Neuronal stem cell (in vitro differentiated cells): ENCODE data around the gene SPSB3.

Source experiments
- DNase-seq: peaks from one replicate; pipeline ENCODE4 v3.0.0-alpha.2; 2013; ENCODE audit warnings: low spot score
- H2AFZ ChIP-seq: one replicate; pipeline ENCODE4 v1.6.1; 2013; ENCODE audit warnings: mild to moderate bottlenecking, low read length, inconsistent platforms
- H2AK5ac ChIP-seq: 2 replicates; pipeline ENCODE4 v1.6.1; 2013; ENCODE audit warnings: low read depth, mild to moderate bottlenecking, inconsistent platforms, low read length, moderate library complexity, mixed read lengths
- H2BK120ac ChIP-seq: 2 replicates; pipeline ENCODE4 v1.6.1; 2013; ENCODE audit warnings: low read depth, mild to moderate bottlenecking, inconsistent platforms, low read length, moderate library complexity, mixed read lengths
- H2BK12ac ChIP-seq: one replicate; pipeline ENCODE4 v1.6.1; 2013; ENCODE audit warnings: low read length, inconsistent platforms
- H2BK15ac ChIP-seq: 2 replicates; pipeline ENCODE4 v1.6.1; 2013; ENCODE audit warnings: mild to moderate bottlenecking, low read length, inconsistent platforms, mixed read lengths
- H2BK5ac ChIP-seq: one replicate; pipeline ENCODE4 v1.6.1; 2013; ENCODE audit warnings: inconsistent platforms, mild to moderate bottlenecking, low read length, moderate library complexity
- H3K14ac ChIP-seq: one replicate; pipeline ENCODE4 v1.6.1; 2013; ENCODE audit warnings: low read length, inconsistent platforms
- H3K18ac ChIP-seq: 2 replicates; pipeline ENCODE4 v1.6.1; 2013; ENCODE audit warnings: low read length, inconsistent platforms
- H3K23ac ChIP-seq: 2 replicates; pipeline ENCODE4 v1.6.1; 2013; ENCODE audit warnings: low read depth, mild to moderate bottlenecking, mixed read lengths, low read length, inconsistent platforms; ENCODE audit not compliant: poor library complexity
- H3K27ac ChIP-seq: replicated peaks from 3 replicates; pipeline ENCODE4 v1.5.1; 2013; ENCODE audit warnings: low read length, inconsistent platforms
- H3K27me3 ChIP-seq, 3 experiments: 2 replicates each; pipeline ENCODE4 v1.6.1; 2013; ENCODE audit warnings: low read length in 3 of 3, mild to moderate bottlenecking in 2 of 3, inconsistent platforms in 1 of 3, low read depth in 1 of 3, mixed read lengths in 1 of 3, moderate library complexity in 1 of 3; ENCODE audit not compliant: control insufficient read depth in 3 of 3, insufficient read depth in 3 of 3
- H3K36me3 ChIP-seq, 2 donors: replicated peaks in 1 of 2; 2 replicates each; pipeline ENCODE4 v1.6.1; 2013; ENCODE audit warnings: low read length in 2 of 2; ENCODE audit not compliant: control insufficient read depth in 2 of 2, insufficient read depth in 2 of 2
- H3K4ac ChIP-seq: 2 replicates; pipeline ENCODE4 v1.6.1; 2013; ENCODE audit warnings: inconsistent platforms, mild to moderate bottlenecking, low read length, moderate library complexity
- H3K4me1 ChIP-seq, 2 donors: 1 replicate in 1 of 2; 2 replicates in 1 of 2; pipeline ENCODE4 v1.6.1; 2013; ENCODE audit warnings: low read length in 2 of 2, low read depth in 1 of 2; ENCODE audit not compliant: control insufficient read depth in 2 of 2, insufficient read depth in 1 of 2
- H3K4me2 ChIP-seq: one replicate; pipeline ENCODE4 v1.6.1; 2013; ENCODE audit warnings: mild to moderate bottlenecking, low read length, inconsistent platforms; ENCODE audit not compliant: insufficient read depth, poor library complexity, severe bottlenecking
- H3K4me3 ChIP-seq, 2 donors: 2 replicates each; pipeline ENCODE4 v1.5.1; 2013; ENCODE audit warnings: low read length in 2 of 2, mild to moderate bottlenecking in 2 of 2, inconsistent platforms in 1 of 2, moderate library complexity in 1 of 2
- H3K79me1 ChIP-seq: one replicate; pipeline ENCODE4 v1.6.1; 2013; ENCODE audit warnings: low read depth, mild to moderate bottlenecking, inconsistent platforms, low read length, moderate library complexity
- H3K9ac ChIP-seq: one replicate; pipeline ENCODE4 v1.6.1; 2013; ENCODE audit warnings: mild to moderate bottlenecking, low read depth, low read length, inconsistent platforms; ENCODE audit not compliant: poor library complexity
- H3K9me3 ChIP-seq, 2 donors: replicated peaks in 1 of 2; 2 replicates each; pipeline versions ENCODE3 to v1.6.1; 2013; ENCODE audit warnings: low read length in 2 of 2, mild to moderate bottlenecking in 2 of 2, inconsistent platforms in 1 of 2, low read depth in 1 of 2, mixed read lengths in 1 of 2, moderate library complexity in 1 of 2; ENCODE audit not compliant: control insufficient read depth in 2 of 2, insufficient read depth in 1 of 2
- H4K8ac ChIP-seq: one replicate; pipeline ENCODE4 v1.6.1; 2013; ENCODE audit warnings: low read depth, mild to moderate bottlenecking, inconsistent platforms, low read length, moderate library complexity
- H4K91ac ChIP-seq: one replicate; pipeline ENCODE4 v1.6.1; 2013; ENCODE audit warnings: low read length, low read depth, mild to moderate bottlenecking, inconsistent platforms; ENCODE audit not compliant: poor library complexity
- WGBS, 2 donors: extraction: QIAGEN DNeasy Blood & Tissue Kit; methylation state at CpG; one replicate each; pipeline ENCODE4 v1.1.7; 2013; ENCODE audit warnings: missing lambda C conversion rate in 2 of 2, mixed read lengths in 1 of 2; ENCODE audit not compliant: insufficient read length in 2 of 2, insufficient replicate concordance in 1 of 2; ENCODE audit errors: extremely low coverage in 2 of 2; 5-methylcytosine and 5-hydroxymethylcytosine counted together

The SPSB3 gene

DNA sequence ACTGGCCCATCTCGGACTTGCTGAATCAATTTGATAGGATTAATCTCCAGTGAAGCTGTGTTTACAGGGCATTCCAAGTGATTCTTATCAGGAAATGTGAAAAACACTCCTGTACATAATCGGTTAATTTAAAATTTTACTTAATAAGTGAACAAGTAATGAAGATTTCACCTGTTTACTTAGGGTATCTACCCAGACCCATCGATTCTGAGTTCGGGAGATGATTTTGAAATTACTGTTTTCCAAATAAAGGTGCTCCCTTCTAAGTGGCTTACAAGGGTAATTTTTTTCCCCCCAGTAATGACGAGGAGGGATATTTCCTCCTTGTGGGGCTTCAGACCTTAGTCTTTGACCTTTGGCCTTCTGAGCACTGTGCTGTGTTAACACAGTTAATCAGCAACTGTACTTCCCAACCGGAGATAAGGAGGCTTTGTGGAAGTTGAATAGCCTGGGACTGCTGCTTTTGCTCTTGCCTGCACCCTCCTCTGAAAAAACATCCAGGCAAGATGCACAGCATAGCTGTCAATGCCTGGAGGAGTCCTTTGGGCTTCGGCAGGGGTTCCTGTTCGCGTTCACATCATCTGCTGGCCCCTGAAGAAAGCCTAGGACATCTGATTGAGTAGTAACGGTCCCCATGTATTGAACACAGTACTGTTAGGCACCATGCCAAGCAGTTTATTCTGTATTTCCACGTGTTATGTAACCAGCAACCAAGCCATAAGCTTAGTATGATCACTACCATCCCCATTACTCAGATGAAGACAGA is 46.5 kb upstream of the SPSB3 start:
- no peak overlapping the region for H3K4ac ChIP-seq
- no peak overlapping the region for H3K9ac ChIP-seq
- H3K4me2 ChIP-seq: no peak overlapping the region
- H3K4me3 ChIP-seq: peak overlapping the region in 1 of 2 donors; percentile 97
- no peak overlapping the region for H2BK120ac ChIP-seq
- H3K23ac ChIP-seq: no peak overlapping the region
- DNase-seq: no peak
- no peak overlapping the region for H4K91ac ChIP-seq
- no peak overlapping the region for H3K18ac ChIP-seq
- no CpG with 5 or more reads among the region's 11 CpGs for WGBS, 2 donors
- H2BK12ac ChIP-seq: no peak overlapping the region
- H3K79me1 ChIP-seq: peaks cover 11% of the 10 kb centered on the region
- H3K14ac ChIP-seq: no peak overlapping the region
- H4K8ac ChIP-seq: no peak overlapping the region
- no peaks in the 10 kb centered on the region for H3K9me3 ChIP-seq
- H2AFZ ChIP-seq: no peak overlapping the region
- no peak overlapping the region for H2AK5ac ChIP-seq
- H2BK5ac ChIP-seq: no peak overlapping the region
- no peak overlapping the region for H3K27ac ChIP-seq
- H2BK15ac ChIP-seq: no peak overlapping the region
- H3K4me1 ChIP-seq: peaks cover 0 to 10% of the 10 kb centered on the region in 2 donors
- no peaks in the 10 kb centered on the region for H3K27me3 ChIP-seq
- H3K36me3 ChIP-seq: peaks cover 5 to 33% of the 10 kb centered on the region in 2 donors

DNA sequence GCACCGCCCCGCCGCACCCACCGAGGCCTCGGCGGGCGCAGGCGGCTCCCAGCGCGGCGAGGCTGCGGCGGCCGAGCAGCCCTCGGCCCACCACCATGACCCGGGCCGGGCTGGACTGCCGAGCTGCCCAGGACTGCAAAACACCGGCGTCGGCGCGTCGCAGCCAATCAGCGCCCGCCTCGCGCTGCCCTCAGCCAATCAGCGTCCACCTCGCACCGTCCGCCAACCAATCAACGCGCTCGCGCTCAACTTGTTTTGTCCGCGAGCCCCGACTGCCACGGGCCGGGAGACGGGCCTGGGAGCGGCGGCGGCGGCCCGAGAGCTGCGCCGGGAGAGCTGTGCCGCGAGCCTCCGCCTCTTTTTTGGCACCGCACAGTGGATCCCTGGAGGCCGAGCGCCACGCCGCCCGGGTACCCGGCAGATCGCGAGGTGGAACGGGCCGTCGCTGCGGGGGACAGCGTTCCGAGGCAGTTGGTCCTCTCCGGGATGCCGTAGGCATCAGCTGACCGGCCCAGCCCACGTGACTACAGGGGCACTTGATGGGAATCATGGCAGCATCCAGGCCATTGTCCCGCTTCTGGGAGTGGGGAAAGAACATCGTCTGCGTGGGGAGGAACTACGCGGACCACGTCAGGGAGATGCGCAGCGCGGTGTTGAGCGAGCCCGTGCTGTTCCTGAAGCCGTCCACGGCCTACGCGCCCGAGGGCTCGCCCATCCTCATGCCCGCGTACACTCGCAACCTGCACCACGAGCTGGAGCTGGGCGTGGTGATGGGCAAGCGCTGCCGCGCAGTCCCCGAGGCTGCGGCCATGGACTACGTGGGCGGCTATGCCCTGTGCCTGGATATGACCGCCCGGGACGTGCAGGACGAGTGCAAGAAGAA is 44.6 kb upstream of the SPSB3 start, which contains the start of the genes FAHD1 and HAGH:
Gene FAHD1, plus strand, starts transcription at position 516 of the 883 bp plus-strand sequence. Its CDS starts 33 bp downstream, at position 549.
Gene HAGH, minus strand, starts transcription at position 135 of the 883 bp plus-strand sequence. Its CDS starts 38 bp downstream, at position 97.
- Histone ChIP-seq H3K4me1 (peaks cover 0 to 10% of the 10 kb centered on the region in 2 donors), H2BK120ac (no peak within 1 kb of the TSS), H2BK12ac (no peak within 1 kb of the TSS), H3K18ac (peak within 1 kb of the TSS; percentile 98), H3K36me3 (peaks cover 11 to 37% of the 10 kb centered on the region in 2 donors), H2BK5ac (peak within 1 kb of the TSS; percentile 93), H2AFZ (peak within 1 kb of the TSS; percentile 99), H3K4ac (peak within 1 kb of the TSS; percentile 60), H2AK5ac (peak within 1 kb of the TSS; percentile 87), H3K27ac (peak within 1 kb of the TSS; percentile 31), H3K27me3 (no peaks in the 10 kb centered on the region), H3K14ac (peak within 1 kb of the TSS; percentile 47), H2BK15ac (peak within 1 kb of the TSS; percentile 96), H3K23ac (peak within 1 kb of the TSS; percentile 94), H3K79me1 (peaks cover 18% of the 10 kb centered on the region), H4K8ac (peak within 1 kb of the TSS; percentile 65), H4K91ac (peak within 1 kb of the TSS; percentile 97), H3K4me3 (peak within 1 kb of the TSS; percentile 95 to 97), H3K4me2 (peak within 1 kb of the TSS; percentile 89), H3K9me3 (no peaks in the 10 kb centered on the region), H3K9ac (peak within 1 kb of the TSS; percentile 99)
- peak; percentile 95 for DNase-seq
- no CpG with 5 or more reads among the region's 104 CpGs for WGBS, 2 donors

- no peaks in the 10 kb centered on the region for H3K27me3 ChIP-seq
- H4K8ac ChIP-seq: peak overlapping the region; percentile 65
- peak overlapping the region; percentile 38 for H3K18ac ChIP-seq
- peaks cover 0 to 10% of the 10 kb centered on the region in 2 donors for H3K4me1 ChIP-seq
- H3K4me2 ChIP-seq: peak overlapping the region; percentile 87
- no peak overlapping the region for H2AK5ac ChIP-seq
- no peak overlapping the region for H4K91ac ChIP-seq
- no peak overlapping the region for H2BK5ac ChIP-seq
- peak overlapping the region; percentile 95 to 97 for H3K4me3 ChIP-seq
- DNase-seq: no peak
- peak overlapping the region; percentile 99 for H2AFZ ChIP-seq
- no peak overlapping the region for H2BK120ac ChIP-seq
- no peak overlapping the region for H3K14ac ChIP-seq
- no peak overlapping the region for H3K27ac ChIP-seq
- H2BK15ac ChIP-seq: no peak overlapping the region
- H3K36me3 ChIP-seq: peaks cover 11 to 38% of the 10 kb centered on the region in 2 donors
- WGBS, 2 donors: no CpG with 5 or more reads among the region's 96 CpGs
- no peak overlapping the region for H3K4ac ChIP-seq
- peak overlapping the region; percentile 90 for H3K9ac ChIP-seq
- H3K79me1 ChIP-seq: peaks cover 18% of the 10 kb centered on the region
- H3K23ac ChIP-seq: peak overlapping the region; percentile 94
- H3K9me3 ChIP-seq: no peaks in the 10 kb centered on the region
- H2BK12ac ChIP-seq: no peak overlapping the region
Observed at GRCh38 chr16:1825864-1826690, 43.7 kb upstream of the SPSB3 start.
